DND-41 (cell line): Measurements from ENCODE around the gene TRDMT1.

Experiments used
- EZH2 ChIP-seq: IDR thresholded peaks from 3 replicates; pipeline ENCODE4 v1.6.1; 2012; ENCODE audit warnings: borderline replicate concordance, low read depth, mild to moderate bottlenecking, moderate library complexity, low read length, inconsistent platforms; ENCODE audit not compliant: severe bottlenecking
- TF ChIP-seq, protein P1 (sequence below): IDR thresholded peaks from 2 replicates; pipeline ENCODE4 v1.5.1; 2012; ENCODE audit warnings: borderline replicate concordance, low read length, moderate library complexity, mild to moderate bottlenecking; ENCODE audit not compliant: poor library complexity, severe bottlenecking; ENCODE audit errors: extremely low read depth

DNA sequence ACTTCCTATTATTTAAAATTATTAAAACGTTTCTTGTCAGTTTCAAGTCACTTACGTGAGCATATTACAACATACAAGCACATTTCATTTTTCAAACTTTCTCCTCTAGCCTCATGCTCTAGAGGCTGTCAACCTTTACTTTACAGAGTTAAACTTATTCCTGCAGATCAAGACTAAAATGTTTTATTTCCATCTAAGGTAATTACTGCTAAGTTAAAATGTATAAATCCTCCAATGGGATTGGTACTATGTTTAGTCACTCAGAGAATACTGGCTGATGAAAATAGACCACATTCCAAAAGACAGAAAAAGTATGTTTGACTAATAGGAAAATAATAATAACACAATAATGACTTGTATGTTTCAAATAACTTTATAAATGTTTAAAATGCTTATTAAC, 8.4 kb upstream of the TRDMT1 start:
- TF ChIP-seq, protein P1, sequence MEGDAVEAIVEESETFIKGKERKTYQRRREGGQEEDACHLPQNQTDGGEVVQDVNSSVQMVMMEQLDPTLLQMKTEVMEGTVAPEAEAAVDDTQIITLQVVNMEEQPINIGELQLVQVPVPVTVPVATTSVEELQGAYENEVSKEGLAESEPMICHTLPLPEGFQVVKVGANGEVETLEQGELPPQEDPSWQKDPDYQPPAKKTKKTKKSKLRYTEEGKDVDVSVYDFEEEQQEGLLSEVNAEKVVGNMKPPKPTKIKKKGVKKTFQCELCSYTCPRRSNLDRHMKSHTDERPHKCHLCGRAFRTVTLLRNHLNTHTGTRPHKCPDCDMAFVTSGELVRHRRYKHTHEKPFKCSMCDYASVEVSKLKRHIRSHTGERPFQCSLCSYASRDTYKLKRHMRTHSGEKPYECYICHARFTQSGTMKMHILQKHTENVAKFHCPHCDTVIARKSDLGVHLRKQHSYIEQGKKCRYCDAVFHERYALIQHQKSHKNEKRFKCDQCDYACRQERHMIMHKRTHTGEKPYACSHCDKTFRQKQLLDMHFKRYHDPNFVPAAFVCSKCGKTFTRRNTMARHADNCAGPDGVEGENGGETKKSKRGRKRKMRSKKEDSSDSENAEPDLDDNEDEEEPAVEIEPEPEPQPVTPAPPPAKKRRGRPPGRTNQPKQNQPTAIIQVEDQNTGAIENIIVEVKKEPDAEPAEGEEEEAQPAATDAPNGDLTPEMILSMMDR, result no peak
- no peak for TF ChIP-seq EZH2
